ENCODE measurements around the gene SCN1B. TPM values are rescaled to one million over a fixed set of nuclear protein-coding genes. Genes with fewer than 3 reads are reported as not detected.

SCN1B gene
- total and polyA plus RNA-seq, 2 of the 13 experiments (the other 11 are each of a cell fraction or from before 2014, with no cell fraction given) = 2.7 to 20.1 TPM

- no peak; the same call in 1 of the 2 replicates for TF ChIP-seq ZNF607 (CRISPR knock-in tag; IDR thresholded peaks at IDR 0.05; ENCODE audit: borderline replicate concordance)
- no peak for TF ChIP-seq ETV6 (CRISPR knock-in tag; conservative IDR thresholded peaks at IDR 0.05)
- TF ChIP-seq KDM6A (CRISPR knock-in tag; IDR thresholded peaks at IDR 0.05; ENCODE audit: low read depth) = no peak
- no peak; the same call in 1 of the 2 replicates for TF ChIP-seq ATF6 (CRISPR knock-in tag; conservative IDR thresholded peaks at IDR 0.05)
- TF ChIP-seq ZNF556 (CRISPR knock-in tag; IDR thresholded peaks at IDR 0.05; ENCODE audit: borderline replicate concordance) = no peak
- TF ChIP-seq ZNF589 (CRISPR knock-in tag; conservative IDR thresholded peaks at IDR 0.05) = no peak; the same call in 1 of the 2 replicates
- no peak for TF ChIP-seq USF2 (IDR thresholded peaks at IDR 0.05; ENCODE audit: low read depth, low read length)
- no peak; the same call in 1 of the 2 replicates for TF ChIP-seq USF2 (CRISPR knock-in tag; IDR thresholded peaks at IDR 0.05; ENCODE audit: borderline replicate concordance)
- 0 out of 2 replicates have a peak, but pooled peaks have one; percentile 45 for TF ChIP-seq ZNF629 (CRISPR knock-in tag; conservative IDR thresholded peaks at IDR 0.05)
- TF ChIP-seq FOXK2 (IDR thresholded peaks at IDR 0.05) = no peak
- TF ChIP-seq ZNF740 (CRISPR knock-in tag; IDR thresholded peaks at IDR 0.05) = no peak
- no peak for TF ChIP-seq GFI1 (CRISPR knock-in tag; IDR thresholded peaks at IDR 0.05; ENCODE audit: borderline replicate concordance)
- TF ChIP-seq SP4 (CRISPR knock-in tag; IDR thresholded peaks at IDR 0.05) = no peak; the same call in 1 of the 2 replicates
- no peak for TF ChIP-seq ZBTB46 (CRISPR knock-in tag; IDR thresholded peaks at IDR 0.05; ENCODE audit: borderline replicate concordance)
- TF ChIP-seq ZNF10 (CRISPR knock-in tag; IDR thresholded peaks at IDR 0.05; ENCODE audit: borderline replicate concordance, low read depth) = no peak
- TF ChIP-seq PHF20 (CRISPR knock-in tag; IDR thresholded peaks at IDR 0.05) = peak; percentile 33; the same call in 1 of the 2 replicates
- no peak for TF ChIP-seq KLF15 (CRISPR knock-in tag; IDR thresholded peaks at IDR 0.05; ENCODE audit: borderline replicate concordance)
- TF ChIP-seq ARID2 (CRISPR knock-in tag; IDR thresholded peaks at IDR 0.05; ENCODE audit: borderline replicate concordance) = no peak
- TF ChIP-seq KAT7 (CRISPR knock-in tag; IDR thresholded peaks at IDR 0.05; ENCODE audit: borderline replicate concordance) = no peak
- no peak for TF ChIP-seq ELK4 (CRISPR knock-in tag; IDR thresholded peaks at IDR 0.05; ENCODE audit: borderline replicate concordance)
- TF ChIP-seq ATRX (CRISPR knock-in tag; IDR thresholded peaks at IDR 0.05; ENCODE audit: borderline replicate concordance) = no peak
- no peak; the same call in 1 of the 2 replicates for TF ChIP-seq ZNF761 (CRISPR knock-in tag; conservative IDR thresholded peaks at IDR 0.05)
- no peak for TF ChIP-seq NFE2L1 (CRISPR knock-in tag; IDR thresholded peaks at IDR 0.05; ENCODE audit: borderline replicate concordance)
These were observed 11.9 kb downstream of the SCN1B start (continued) for GRCh38 chr19:35042056-35042730.
